ENCODE results near the gene TMEM30A. TPM values are rescaled to one million over a fixed set of nuclear protein-coding genes. Genes with fewer than 3 reads are reported as not detected.

Gene TMEM30A
- total and polyA plus RNA-seq, 3 donors from 2014 or later = 52.7 to 57.4 (median 53.8) TPM

GRCh38 chr6:75222261-75222660, 62.3 kb downstream of the TMEM30A start:
- intact Hi-C loops (cut with DNase I; ENCODE audit: low total_unique reads) = no loop called here
- Histone ChIP-seq H3K27me3 (no peaks in the 10 kb centered on the region), H3K4me1 (peaks cover 13% of the 10 kb centered on the region), H3K36me3 (ENCODE audit: low read depth, missing control alignments) (no peaks in the 10 kb centered on the region), H3K4me3 (no peak overlapping the region), H3K9me3 (no peaks in the 10 kb centered on the region), H3K27ac (peak overlapping the region in 1 of 2 donors; percentile 64)
- TF ChIP-seq CTCF (IDR thresholded peaks at IDR 0.05) (no peak), POLR2A (IDR thresholded peaks at IDR 0.05) (no peak)
- DNase-seq = no peak

GRCh38 chr6:75221116-75221515, 63.5 kb downstream of the TMEM30A start:
- H3K27ac ChIP-seq = no peak overlapping the region
- no peaks in the 10 kb centered on the region for H3K9me3 ChIP-seq
- TF ChIP-seq POLR2A (IDR thresholded peaks at IDR 0.05) = no peak
- TF ChIP-seq CTCF (IDR thresholded peaks at IDR 0.05) = no peak
- no peak overlapping the region for H3K4me3 ChIP-seq
- no peaks in the 10 kb centered on the region for H3K36me3 ChIP-seq (ENCODE audit: low read depth, missing control alignments)
- DNase-seq = no peak
- peaks cover 13% of the 10 kb centered on the region for H3K4me1 ChIP-seq
- intact Hi-C loops (cut with DNase I; ENCODE audit: low total_unique reads) = no loop called here
- 85 to 87% methylated on average over 4 of the region's 4 CpGs for WGBS, 2 donors
- no peaks in the 10 kb centered on the region for H3K27me3 ChIP-seq

GRCh38 chr6:75220357-75220756, 64.2 kb downstream of the TMEM30A start:
- H3K4me3 ChIP-seq = no peak overlapping the region
- TF ChIP-seq POLR2A (IDR thresholded peaks at IDR 0.05) = no peak
- no peak for TF ChIP-seq CTCF (IDR thresholded peaks at IDR 0.05)
- no peaks in the 10 kb centered on the region for H3K36me3 ChIP-seq (ENCODE audit: low read depth, missing control alignments)
- no peak overlapping the region for H3K27ac ChIP-seq
- 58 to 77% methylated on average over 1 of the region's 1 CpG for WGBS, 2 donors
- intact Hi-C loops (cut with DNase I; ENCODE audit: low total_unique reads) = no loop called here
- DNase-seq = no peak
- no peaks in the 10 kb centered on the region for H3K27me3 ChIP-seq
- peaks cover 13% of the 10 kb centered on the region for H3K4me1 ChIP-seq
- no peaks in the 10 kb centered on the region for H3K9me3 ChIP-seq

- Histone ChIP-seq H3K4me1 (peaks cover 13% of the 10 kb centered on the region), H3K27me3 (no peaks in the 10 kb centered on the region), H3K9me3 (no peaks in the 10 kb centered on the region), H3K4me3 (no peak overlapping the region), H3K36me3 (ENCODE audit: low read depth, missing control alignments) (no peaks in the 10 kb centered on the region), H3K27ac (no peak overlapping the region)
- DNase-seq = no peak
- intact Hi-C loops (cut with DNase I; ENCODE audit: low total_unique reads) = no loop called here
- 92% methylated on average over 3 of the region's 3 CpGs for WGBS, 2 donors
- TF ChIP-seq POLR2A (IDR thresholded peaks at IDR 0.05) (no peak), CTCF (IDR thresholded peaks at IDR 0.05) (no peak)
Measured at GRCh38 chr6:75219263-75219662, 65.3 kb downstream of the TMEM30A start.

GRCh38 chr6:75217193-75217592, 67.4 kb downstream of the TMEM30A start:
- Histone ChIP-seq H3K4me1 (no peaks in the 10 kb centered on the region), H3K4me3 (no peak overlapping the region), H3K9me3 (no peaks in the 10 kb centered on the region), H3K27me3 (no peaks in the 10 kb centered on the region), H3K36me3 (ENCODE audit: low read depth, missing control alignments) (no peaks in the 10 kb centered on the region), H3K27ac (no peak overlapping the region)
- TF ChIP-seq POLR2A (IDR thresholded peaks at IDR 0.05) (no peak), CTCF (IDR thresholded peaks at IDR 0.05) (no peak)
- DNase-seq = no peak
- intact Hi-C loops (cut with DNase I; ENCODE audit: low total_unique reads) = no loop called here
- 31% methylated on average over 4 of the region's 4 CpGs for WGBS, 2 donors

Measured in testis (tissue), 3 donors.